Hepatic stellate cell (primary cell): Measurements from ENCODE around the gene CEP120.

Source experiments
- DNase-seq: peaks from one replicate; pipeline ENCODE4 v3.0.0; 2011; ENCODE audit warnings: low spot score

Gene CEP120

GRCh38 chr5:123299136-123299535, 124.1 kb downstream of the CEP120 start:
- no peak for DNase-seq

- no peak for DNase-seq
These were observed 124.7 kb downstream of the CEP120 start for GRCh38 chr5:123298335-123299030.

- DNase-seq = no peak
These were observed 125.3 kb downstream of the CEP120 start for GRCh38 chr5:123297866-123298265.

GRCh38 chr5:123297198-123297831, 125.9 kb downstream of the CEP120 start:
- no peak for DNase-seq
